Cortex of kidney (tissue), 1 donor: Measurements from ENCODE around the gene MRPS34.
"Not testable (repeated sequence)": the region's sequence is repeated elsewhere in the genome, so short reads cannot be mapped to it uniquely, and the experiment has no call there.

Experiments
- DNase-seq: peaks from one replicate; lab custom pipeline; 2025; lab: John Stamatoyannopoulos, UW

MRPS34 gene

GRCh38 chr16:1749152-1750117 is 23.5 kb downstream of the MRPS34 start:
- no peak for DNase-seq

- no peak for DNase-seq
Measured at GRCh38 chr16:1747934-1748333, 25.0 kb downstream of the MRPS34 start.

DNA sequence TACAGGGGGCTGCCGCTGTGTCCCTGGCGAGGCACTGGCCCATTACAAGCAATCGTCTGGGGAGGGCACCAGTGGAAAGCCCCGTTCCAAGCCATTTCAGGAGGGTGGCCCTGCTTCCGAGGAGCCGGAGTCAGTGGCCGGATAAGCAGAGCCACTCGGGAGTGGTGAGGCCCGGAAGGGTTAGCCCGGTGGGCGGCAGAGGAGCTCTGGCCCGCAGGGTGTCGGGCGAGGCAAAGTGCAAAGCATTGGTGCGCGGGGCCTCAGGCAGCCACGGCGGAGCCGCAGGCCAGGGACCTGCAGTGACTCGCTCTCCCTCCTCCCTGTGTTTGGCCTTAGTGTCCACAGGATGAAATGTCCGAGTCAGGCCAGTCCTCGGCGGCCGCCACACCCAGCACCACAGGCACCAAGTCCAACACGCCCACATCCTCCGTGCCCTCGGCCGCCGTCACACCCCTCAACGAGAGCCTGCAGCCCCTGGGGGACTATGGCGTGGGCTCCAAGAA is 26.2 kb downstream of the MRPS34 start:
- DNase-seq, result no peak

GRCh38 chr16:1745900-1746692 is 26.8 kb downstream of the MRPS34 start:
- DNase-seq, result no peak

DNA sequence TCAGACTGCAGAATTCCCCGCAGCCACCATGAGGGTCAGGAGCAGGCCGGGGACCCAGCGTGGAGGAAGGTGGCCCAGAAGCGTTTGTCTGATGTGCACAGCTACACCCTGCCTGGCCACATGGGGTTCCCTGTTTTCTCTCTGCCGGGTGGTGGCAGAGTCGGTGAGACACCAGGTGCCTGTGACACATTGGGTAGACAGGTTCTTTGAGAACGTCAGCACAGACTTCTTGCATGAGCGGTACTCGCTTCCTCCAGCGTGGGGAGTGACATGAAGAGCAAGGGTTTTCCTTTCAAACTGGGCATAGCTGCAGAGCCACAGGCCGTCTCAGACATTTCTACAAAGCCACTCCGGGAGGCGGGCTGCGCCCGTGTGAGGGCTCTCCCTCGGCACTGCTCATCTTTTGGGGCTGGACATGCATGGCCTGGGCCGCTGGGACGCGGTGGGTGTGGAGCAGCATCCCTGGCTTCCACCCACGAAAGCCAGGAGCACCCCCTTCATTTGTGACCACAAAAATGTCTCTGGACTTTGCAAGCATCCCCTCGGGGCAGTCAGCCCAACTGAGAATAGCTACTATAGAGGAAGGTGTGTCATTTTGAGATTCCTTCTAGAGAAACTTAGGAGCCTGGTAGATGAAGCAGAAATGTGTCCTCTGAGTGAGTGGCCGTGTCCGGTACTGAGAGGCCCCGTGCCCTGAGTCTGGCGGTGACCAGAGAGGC is 27.6 kb downstream of the MRPS34 start:
- no peak for DNase-seq

DNA sequence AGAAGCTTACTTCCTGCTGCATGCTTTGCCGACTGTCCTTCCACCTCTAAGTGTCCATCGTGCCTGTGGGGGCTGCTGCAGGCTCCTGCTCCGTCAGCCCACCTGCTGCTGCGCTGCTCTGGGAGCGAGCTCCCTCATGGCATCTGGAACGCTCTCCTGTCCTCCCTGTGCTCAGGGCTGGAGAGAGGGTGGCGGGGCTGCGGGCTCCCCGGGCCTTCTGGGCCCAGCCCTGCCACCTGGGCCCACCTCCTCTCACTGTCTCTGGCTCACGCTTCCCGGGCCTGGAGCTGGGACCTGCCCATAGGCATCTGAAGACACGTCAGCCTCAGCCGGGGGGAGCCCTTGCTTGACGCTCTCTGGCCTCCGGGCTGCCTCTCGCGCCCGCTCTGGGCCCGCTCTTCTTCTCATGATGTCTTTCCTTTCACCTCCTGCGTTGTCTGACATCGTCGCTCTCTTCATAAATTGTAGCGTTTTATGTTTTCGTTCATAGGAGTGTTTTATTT is 28.5 kb downstream of the MRPS34 start:
- DNase-seq, result no peak

GRCh38 chr16:1743376-1744337 is 29.3 kb downstream of the MRPS34 start:
- DNase-seq, result no peak

- DNase-seq, result no peak
Measured at GRCh38 chr16:1741553-1742165, 31.3 kb downstream of the MRPS34 start.

DNA sequence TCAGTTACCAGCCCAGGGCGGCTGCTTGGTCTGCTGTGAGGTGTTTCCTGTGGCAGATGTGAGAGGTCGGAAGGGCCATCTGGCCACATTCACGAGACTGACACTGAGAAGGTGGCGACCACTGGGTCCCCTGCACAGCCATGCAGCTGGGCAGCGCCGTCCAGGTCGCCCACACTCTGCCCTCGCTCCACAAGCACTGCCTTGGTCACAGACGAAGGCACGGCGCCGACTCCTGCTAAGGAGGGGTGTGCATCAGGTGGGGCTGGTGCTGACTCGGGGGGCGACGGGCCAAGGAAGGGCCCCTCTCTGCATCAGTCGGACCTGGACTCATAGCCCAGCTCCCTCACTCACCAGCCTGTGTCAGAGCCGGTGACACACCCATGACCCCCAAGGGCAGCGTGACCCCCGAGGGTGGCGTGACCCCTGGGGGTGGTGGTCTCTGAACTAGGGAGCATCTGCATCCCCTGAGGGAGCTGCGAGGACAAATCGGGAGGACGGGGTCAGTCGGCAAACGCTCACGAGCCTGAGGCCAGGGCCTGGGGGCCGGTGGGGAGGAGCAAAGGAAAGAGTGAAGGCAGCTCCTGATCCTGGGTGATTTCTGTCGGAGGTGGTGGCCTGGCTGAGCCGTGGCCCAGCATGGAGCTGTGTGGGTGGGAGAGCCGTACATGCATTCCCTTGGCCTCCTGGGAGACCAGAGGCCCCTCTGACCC is 32.0 kb downstream of the MRPS34 start:
- no peak for DNase-seq

GRCh38 chr16:1740234-1740633 is 32.7 kb downstream of the MRPS34 start:
- no peak for DNase-seq

DNA sequence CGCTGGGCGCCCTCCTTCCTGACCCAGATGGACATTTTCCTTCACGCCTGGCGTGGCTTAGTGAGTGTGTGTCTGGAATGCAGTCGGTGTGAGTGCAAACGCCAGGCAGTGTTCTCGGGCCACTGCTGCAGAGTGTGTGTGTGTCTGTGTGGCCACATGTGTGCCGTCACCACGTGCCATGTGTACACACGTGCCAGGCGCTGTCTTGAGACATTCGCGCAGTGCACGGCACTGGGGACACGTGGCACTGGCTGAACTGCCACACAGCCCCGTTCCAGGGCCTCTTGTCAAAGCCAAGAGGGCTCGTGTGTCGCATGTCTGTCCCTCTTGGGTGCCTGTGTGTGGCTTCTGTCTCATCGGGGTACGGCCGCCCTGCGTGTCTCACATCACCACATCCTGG is 38.1 kb downstream of the MRPS34 start:
- DNase-seq, result no peak

DNA sequence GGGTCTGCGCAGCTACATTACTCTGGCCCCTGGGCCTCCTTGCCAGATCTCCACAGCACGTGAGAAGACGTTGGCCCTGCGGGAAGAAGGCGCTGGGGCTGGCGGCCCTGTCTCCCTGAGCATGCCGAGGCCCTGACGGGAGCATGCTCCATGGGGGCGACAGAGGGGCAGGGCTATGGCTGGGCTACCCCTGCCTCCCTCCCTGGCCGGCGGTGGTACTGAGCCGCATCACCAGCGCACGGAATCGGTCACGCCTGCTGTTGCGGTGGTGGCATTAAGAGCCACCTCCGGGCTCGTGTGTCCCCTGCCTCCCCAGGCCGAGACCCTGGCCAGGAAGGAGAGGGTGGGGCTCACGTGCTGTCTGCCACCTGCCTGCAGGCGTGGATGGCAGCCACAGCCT is 38.8 kb downstream of the MRPS34 start:
- DNase-seq, result no peak

- not testable (repeated sequence) for DNase-seq
Measured at GRCh38 chr16:1732551-1732987, 40.4 kb downstream of the MRPS34 start.

DNA sequence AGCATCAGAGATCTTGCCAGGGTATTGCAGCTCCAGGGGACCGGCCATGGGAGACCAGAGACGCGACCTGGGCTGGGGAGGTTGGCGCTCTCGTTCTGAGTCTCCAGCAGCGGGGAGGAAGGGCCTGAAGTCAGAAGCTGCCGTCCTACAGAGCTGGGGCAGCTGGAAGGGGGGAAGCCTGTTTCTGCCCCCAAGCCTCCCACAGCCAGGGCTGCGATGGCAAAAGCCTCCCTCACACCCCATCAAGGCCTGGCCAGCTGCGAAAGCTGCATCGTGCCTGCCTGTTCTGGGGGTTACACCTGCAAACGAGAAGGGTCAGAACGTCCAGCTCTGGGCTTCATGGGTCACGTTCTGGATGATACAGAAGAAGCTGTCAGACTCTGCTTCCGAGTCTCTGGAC is 40.9 kb downstream of the MRPS34 start:
- no peak for DNase-seq

DNA sequence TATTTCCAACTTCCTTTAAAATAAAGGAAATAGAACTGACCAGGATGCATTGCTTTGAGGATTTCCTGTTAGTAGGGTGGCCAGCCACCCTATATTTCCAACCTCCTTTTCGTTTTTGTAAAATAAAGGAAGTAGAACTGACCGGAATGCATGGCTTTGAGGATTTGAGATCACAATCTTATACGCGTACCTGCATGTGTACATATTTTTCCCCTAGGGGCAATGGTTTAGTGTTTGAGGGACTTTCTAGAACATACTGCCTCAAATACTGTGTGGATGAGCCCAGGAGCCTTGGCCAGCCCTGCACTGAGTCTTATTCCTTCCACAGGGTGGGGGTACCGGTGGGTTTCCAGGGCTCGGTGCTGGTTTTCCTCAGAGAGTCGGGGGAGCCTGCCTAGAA is 41.3 kb downstream of the MRPS34 start:
- no peak for DNase-seq

GRCh38 chr16:1731073-1731472 is 41.9 kb downstream of the MRPS34 start:
- no peak for DNase-seq

DNA sequence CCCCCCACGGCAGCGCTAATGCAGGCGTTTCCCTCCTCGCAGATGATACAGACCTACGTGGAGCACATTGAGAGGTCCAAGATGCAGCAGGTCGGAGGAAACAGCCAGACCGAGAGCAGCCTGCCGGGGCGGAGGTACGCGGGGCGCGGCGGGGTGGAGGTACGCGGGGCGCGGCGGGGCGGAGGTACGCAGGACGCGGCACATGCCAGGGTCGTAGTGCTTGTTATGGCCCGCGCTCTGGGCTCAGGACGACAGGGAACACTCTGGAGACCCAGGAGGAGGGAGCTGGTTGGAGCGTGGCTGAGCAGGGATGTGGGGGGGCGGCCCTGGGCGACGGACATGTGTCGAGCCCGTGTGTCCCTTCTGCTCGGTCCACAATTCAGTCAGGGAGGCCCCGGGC is 43.5 kb downstream of the MRPS34 start:
- DNase-seq, result no peak

DNA sequence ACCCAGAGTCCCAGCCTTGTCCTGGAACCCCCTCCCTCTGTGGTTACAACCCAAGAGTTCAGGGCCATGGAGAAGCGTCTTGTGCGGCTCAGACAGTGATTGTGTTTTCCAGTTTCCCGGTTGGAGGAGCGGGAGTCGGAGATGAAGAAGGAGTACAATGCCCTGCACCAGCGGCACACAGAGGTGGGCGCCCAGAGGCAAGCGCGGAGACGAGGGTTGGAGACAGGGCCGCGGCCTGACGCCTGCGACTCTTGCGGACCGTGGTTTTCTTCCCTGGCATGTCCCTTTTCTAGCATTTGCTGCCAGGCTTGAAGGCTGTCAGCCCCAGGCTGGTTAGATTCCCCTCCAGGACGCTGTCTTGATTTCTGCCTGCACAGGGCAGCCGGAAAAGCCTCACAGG is 43.9 kb downstream of the MRPS34 start:
- no peak for DNase-seq
